MM.1S (cell line): ENCODE data around the gene CPS1.

Experiments used
- DNase-seq: peaks from one replicate; pipeline ENCODE4 v3.0.0-alpha.2; 2015
- H2AFZ ChIP-seq: fragments of 300-600 bp; sonication (generic); 2 replicates; pipeline ENCODE4 v1.6.0; 2016; ENCODE audit warnings: antibody characterized with exemption, low read length
- H3F3A ChIP-seq: fragments of 300-600 bp; sonication (generic); 2 replicates; pipeline ENCODE4 v1.6.1; 2016; ENCODE audit warnings: mild to moderate bottlenecking, antibody characterized with exemption, low read length, moderate library complexity, mixed read lengths; ENCODE audit not compliant: insufficient read depth
- H3K27ac ChIP-seq: fragments of 300-600 bp; sonication (generic); 2 replicates; pipeline ENCODE4 v1.5.1; 2016; ENCODE audit warnings: mild to moderate bottlenecking, low read length
- H3K27me3 ChIP-seq: fragments of 300-600 bp; sonication (generic); replicated peaks from 2 replicates; pipeline ENCODE4 v1.6.0; 2016; ENCODE audit warnings: low read length; ENCODE audit not compliant: insufficient read depth
- H3K36me3 ChIP-seq: fragments of 300-600 bp; sonication (generic); replicated peaks from 2 replicates; pipeline ENCODE4 v1.6.1; 2016; ENCODE audit warnings: mild to moderate bottlenecking, low read length, mixed read lengths; ENCODE audit not compliant: insufficient read depth
- H3K4me1 ChIP-seq: fragments of 300-600 bp; sonication (generic); 2 replicates; pipeline ENCODE4 v1.6.1; 2016; ENCODE audit warnings: low read length, mixed read lengths
- H3K4me2 ChIP-seq: fragments of 300-600 bp; sonication (generic); 2 replicates; pipeline ENCODE4 v1.6.0; 2016; ENCODE audit warnings: low read depth, low read length
- H3K4me3 ChIP-seq: fragments of 300-600 bp; sonication (generic); 2 replicates; pipeline ENCODE4 v1.5.1; 2016; ENCODE audit warnings: low read length, mixed read lengths
- H3K79me2 ChIP-seq: fragments of 300-600 bp; sonication (generic); 2 replicates; pipeline ENCODE4 v1.6.1; 2016; ENCODE audit warnings: mixed run types, low read length, mixed read lengths
- H3K9ac ChIP-seq: fragments of 300-600 bp; sonication (generic); 2 replicates; pipeline ENCODE4 v1.6.1; 2016; ENCODE audit warnings: low read length, mixed read lengths
- H3K9me2 ChIP-seq: fragments of 300-600 bp; sonication (generic); replicated peaks from 2 replicates; pipeline ENCODE4 v1.6.1; 2016; ENCODE audit warnings: mild to moderate bottlenecking, low read length, mixed read lengths; ENCODE audit not compliant: insufficient read depth
- H3K9me3 ChIP-seq: fragments of 300-600 bp; sonication (generic); replicated peaks from 2 replicates; pipeline ENCODE4 v1.6.1; 2016; ENCODE audit warnings: mild to moderate bottlenecking, low read length, mixed read lengths; ENCODE audit not compliant: insufficient read depth
- H4K20me1 ChIP-seq: fragments of 300-600 bp; sonication (generic); 2 replicates; pipeline ENCODE4 v1.6.1; 2016; ENCODE audit warnings: mild to moderate bottlenecking, low read length, moderate library complexity, mixed read lengths; ENCODE audit not compliant: insufficient read depth
- CTCF ChIP-seq: fragments of 300-600 bp; sonication (generic); IDR thresholded peaks from 2 replicates; pipeline ENCODE4 v1.5.1; 2016; ENCODE audit warnings: antibody characterized with exemption, low read length, mixed read lengths
- EZH2 ChIP-seq: fragments of 300-600 bp; sonication (generic); optimal IDR thresholded peaks from 2 replicates; pipeline ENCODE3; 2017; ENCODE audit warnings: low read depth, mild to moderate bottlenecking, antibody characterized with exemption, low read length, mixed read lengths
- EZH2phosphoT487 ChIP-seq: fragments of 300-600 bp; sonication (generic); IDR thresholded peaks from 2 replicates; pipeline ENCODE4 v1.6.1; 2018; ENCODE audit warnings: antibody characterized with exemption, low read length

The CPS1 gene

GRCh38 chr2:210598219-210598618 lies 41.8 kb downstream of the CPS1 start:
- Histone ChIP-seq H3K27me3 (no peaks in the 10 kb centered on the region), H3K4me3 (no peak overlapping the region), H3K4me1 (0 out of 2 replicates have a peak, but pooled peaks cover 5% of the 10 kb centered on the region), H3K27ac (no peak overlapping the region), H3K4me2 (no peak overlapping the region), H3K9me2 (no peaks in the 10 kb centered on the region), H2AFZ (no peak overlapping the region), H3K9ac (no peak overlapping the region), H3F3A (no peaks in the 10 kb centered on the region), H3K36me3 (no peaks in the 10 kb centered on the region), H3K79me2 (no peaks in the 10 kb centered on the region), H4K20me1 (no peaks in the 10 kb centered on the region), H3K9me3 (no peaks in the 10 kb centered on the region)
- TF ChIP-seq CTCF (no peak), EZH2 (no peak), EZH2phosphoT487 (no peak)
- DNase-seq, result no peak

- Histone ChIP-seq H3K4me2 (no peak overlapping the region), H3K27me3 (no peaks in the 10 kb centered on the region), H3K4me1 (0 out of 2 replicates have a peak, but pooled peaks cover 5% of the 10 kb centered on the region), H3K9me2 (no peaks in the 10 kb centered on the region), H3F3A (no peaks in the 10 kb centered on the region), H3K4me3 (no peak overlapping the region), H4K20me1 (no peaks in the 10 kb centered on the region), H3K79me2 (no peaks in the 10 kb centered on the region), H3K9ac (no peak overlapping the region), H2AFZ (no peak overlapping the region), H3K27ac (no peak overlapping the region), H3K36me3 (no peaks in the 10 kb centered on the region), H3K9me3 (no peaks in the 10 kb centered on the region)
- no peak for DNase-seq
- TF ChIP-seq CTCF (no peak), EZH2 (no peak), EZH2phosphoT487 (no peak)
These were observed 43.1 kb downstream of the CPS1 start for GRCh38 chr2:210599476-210599875.

GRCh38 chr2:210604666-210605065 lies 48.3 kb downstream of the CPS1 start:
- 0 out of 2 replicates have a peak, but pooled peaks cover 5% of the 10 kb centered on the region for H3K4me1 ChIP-seq
- H4K20me1 ChIP-seq, result no peaks in the 10 kb centered on the region
- H3F3A ChIP-seq, result no peaks in the 10 kb centered on the region
- no peaks in the 10 kb centered on the region for H3K9me3 ChIP-seq
- no peak for DNase-seq
- no peak overlapping the region for H3K4me2 ChIP-seq
- no peaks in the 10 kb centered on the region for H3K27me3 ChIP-seq
- H3K9me2 ChIP-seq, result no peaks in the 10 kb centered on the region
- H3K27ac ChIP-seq, result no peak overlapping the region
- TF ChIP-seq EZH2, result no peak
- TF ChIP-seq CTCF, result no peak
- TF ChIP-seq EZH2phosphoT487, result no peak
- H3K36me3 ChIP-seq, result no peaks in the 10 kb centered on the region
- H3K79me2 ChIP-seq, result no peaks in the 10 kb centered on the region
- H3K4me3 ChIP-seq, result no peak overlapping the region
- no peak overlapping the region for H3K9ac ChIP-seq
- no peak overlapping the region for H2AFZ ChIP-seq
